Activated CD4-positive, alpha-beta T cell treated with anti-CD3 and anti-CD28 coated beads, Interleukin-2, amount 10 ng/mL, durations not matched to agents 24 days and 14 days (primary cell): Measurements from ENCODE around the gene TEK. TPM values are rescaled to one million over a fixed set of nuclear protein-coding genes. Genes with fewer than 3 reads are reported as not detected.
"Not testable (repeated sequence)": the region's sequence is repeated elsewhere in the genome, so short reads cannot be mapped to it uniquely, and the experiment has no call there.

Experiments used
- DNase-seq: peaks from one replicate; pipeline ENCODE4 v3.0.0; 2022
- H3K27ac Mint-ChIP-seq: one replicate; pipeline ENCODE4 v1.8.0; 2022; ENCODE audit warnings: mild to moderate bottlenecking, mixed read lengths
- H3K27me3 Mint-ChIP-seq: one replicate; pipeline ENCODE4 v1.8.0; 2022; ENCODE audit warnings: mixed read lengths
- H3K36me3 Mint-ChIP-seq: one replicate; pipeline ENCODE4 v1.8.0; 2022; ENCODE audit warnings: low read depth, mild to moderate bottlenecking, mixed read lengths
- H3K4me1 Mint-ChIP-seq: one replicate; pipeline ENCODE4 v1.8.0; 2021; ENCODE audit warnings: mixed read lengths
- H3K4me3 Mint-ChIP-seq: one replicate; pipeline ENCODE4 v1.8.0; 2022; ENCODE audit warnings: mild to moderate bottlenecking, moderate library complexity, mixed read lengths
- H3K9me3 Mint-ChIP-seq: one replicate; pipeline ENCODE4 v1.8.0; 2021; ENCODE audit warnings: mixed read lengths
- intact Hi-C: fragments of 100-400 bp; cut with micrococcal nuclease; formaldehyde crosslinking; loops from one replicate; pipeline ENCODE4 v1.15.1; 2023
- total RNA-seq: library from RNA; stranded (reverse); gene quantifications from 2 replicates; pipeline ENCODE4 v1.2.3, GENCODE V29; 2022

TEK gene
- not detected in 2 replicates for total RNA-seq

- intact Hi-C loops, result no loop called here
- no peak within 1 kb of the TSS for H3K4me3 Mint-ChIP-seq
- no peak within 1 kb of the TSS for H3K27ac Mint-ChIP-seq
- H3K27me3 Mint-ChIP-seq, result peaks cover 3% of the 10 kb centered on the region
- no peaks in the 10 kb centered on the region for H3K4me1 Mint-ChIP-seq
- no peaks in the 10 kb centered on the region for H3K36me3 Mint-ChIP-seq
- no peak for DNase-seq
- H3K9me3 Mint-ChIP-seq, result no peaks in the 10 kb centered on the region
Observed at GRCh38 chr9:27108981-27109541, at the start of gene TEK. Gene TEK, plus strand, starts transcription at chr9:27109225. Its CDS starts 366 bp downstream, at chr9:27109591.

- intact Hi-C loops, result no loop called here
- Mint-ChIP-seq H3K4me1 (no peaks in the 10 kb centered on the region), H3K36me3 (no peaks in the 10 kb centered on the region), H3K4me3 (no peak overlapping the region), H3K9me3 (no peaks in the 10 kb centered on the region), H3K27ac (no peak overlapping the region), H3K27me3 (no peaks in the 10 kb centered on the region)
- DNase-seq, result no peak
Observed at GRCh38 chr9:27059412-27059811, 49.6 kb upstream of the TEK start.

GRCh38 chr9:27059907-27060306 is 49.1 kb upstream of the TEK start:
- intact Hi-C loops, result no loop called here
- Mint-ChIP-seq H3K27ac (no peak overlapping the region), H3K36me3 (no peaks in the 10 kb centered on the region), H3K4me1 (no peaks in the 10 kb centered on the region), H3K27me3 (no peaks in the 10 kb centered on the region), H3K4me3 (no peak overlapping the region), H3K9me3 (no peaks in the 10 kb centered on the region)
- DNase-seq, result no peak

- Mint-ChIP-seq H3K9me3 (no peaks in the 10 kb centered on the region), H3K4me1 (no peaks in the 10 kb centered on the region), H3K4me3 (no peak overlapping the region), H3K27me3 (no peaks in the 10 kb centered on the region), H3K36me3 (no peaks in the 10 kb centered on the region), H3K27ac (no peak overlapping the region)
- intact Hi-C loops, result no loop called here
- no peak for DNase-seq
Observed at GRCh38 chr9:27065288-27065687, 43.7 kb upstream of the TEK start.

DNA sequence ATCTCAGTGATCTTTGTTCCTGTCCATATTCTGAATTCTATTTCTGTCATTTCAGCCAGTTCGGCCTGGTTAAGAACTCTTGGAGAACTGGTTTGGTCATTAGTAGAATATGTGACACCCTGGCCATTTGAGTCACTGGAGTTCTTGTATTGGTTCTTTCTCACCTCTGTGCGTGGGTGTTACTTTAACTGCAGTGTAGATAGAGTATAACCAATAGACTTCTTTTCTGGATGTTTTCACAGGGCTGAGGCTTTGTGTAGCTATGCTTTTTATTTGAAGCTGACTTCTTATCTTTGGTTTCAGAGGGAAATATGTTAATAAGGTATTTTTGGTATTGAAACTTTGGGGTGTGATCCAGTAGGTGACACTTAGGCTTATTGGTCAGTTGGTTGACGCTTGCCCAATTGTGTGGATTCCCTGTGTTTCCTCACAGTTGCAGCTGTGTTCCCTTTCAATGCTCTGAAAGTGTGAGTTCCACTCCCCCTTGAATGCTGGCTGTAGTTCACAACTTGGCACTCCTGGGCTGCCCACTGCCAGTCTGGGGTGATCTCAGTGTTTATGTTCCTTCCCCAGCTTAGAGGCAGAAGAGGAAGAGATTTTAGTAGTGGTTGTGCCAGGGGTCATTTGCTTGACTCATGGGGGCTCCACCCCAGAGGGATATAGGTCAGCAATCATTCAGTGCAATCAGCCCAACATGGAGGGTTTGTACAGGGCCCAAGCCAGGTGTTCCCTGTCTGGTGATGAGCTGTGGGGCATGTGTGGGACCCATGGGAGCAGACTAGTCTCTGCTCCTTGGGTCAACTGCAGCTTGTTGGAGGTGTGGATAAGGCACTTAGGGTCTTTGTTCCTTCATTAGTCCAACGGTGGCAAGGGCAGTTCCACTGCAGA is 34.9 kb upstream of the TEK start:
- Mint-ChIP-seq H3K27me3 (no peaks in the 10 kb centered on the region), H3K27ac (no peak overlapping the region), H3K4me3 (no peak overlapping the region), H3K36me3 (no peaks in the 10 kb centered on the region), H3K4me1 (no peaks in the 10 kb centered on the region), H3K9me3 (peaks cover 3% of the 10 kb centered on the region)
- DNase-seq, result no peak
- intact Hi-C loops, result no loop called here

DNA sequence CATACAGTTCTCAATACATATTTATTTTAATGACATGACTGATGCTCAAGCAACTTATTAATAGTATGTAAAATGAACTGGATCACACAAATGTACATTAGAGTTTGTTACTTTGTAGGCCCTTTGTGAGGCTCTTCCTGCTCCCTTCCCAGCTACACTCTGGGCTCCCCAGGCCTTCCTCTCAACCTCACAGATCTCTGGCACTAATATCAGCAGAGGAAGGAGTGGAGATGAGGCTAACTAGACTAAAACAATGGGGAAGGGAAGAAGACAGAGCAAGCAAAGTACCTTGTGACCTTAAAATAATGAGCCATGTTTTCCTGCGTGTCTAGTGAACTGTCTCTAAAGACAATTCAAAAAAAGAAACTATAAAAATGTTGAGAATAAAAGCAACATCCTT is 30.3 kb upstream of the TEK start:
- Mint-ChIP-seq H3K27ac (no peak overlapping the region), H3K27me3 (no peaks in the 10 kb centered on the region), H3K4me1 (no peaks in the 10 kb centered on the region), H3K4me3 (no peak overlapping the region), H3K36me3 (no peaks in the 10 kb centered on the region), H3K9me3 (peaks cover 3% of the 10 kb centered on the region)
- no peak for DNase-seq
- intact Hi-C loops, result no loop called here

- H3K27me3 Mint-ChIP-seq, result no peaks in the 10 kb centered on the region
- H3K4me3 Mint-ChIP-seq, result no peak overlapping the region
- no peak overlapping the region for H3K27ac Mint-ChIP-seq
- no peaks in the 10 kb centered on the region for H3K36me3 Mint-ChIP-seq
- H3K4me1 Mint-ChIP-seq, result no peaks in the 10 kb centered on the region
- no peak for DNase-seq
- intact Hi-C loops, result no loop called here
- H3K9me3 Mint-ChIP-seq, result no peaks in the 10 kb centered on the region
Observed at GRCh38 chr9:27085456-27085855, 23.6 kb upstream of the TEK start.

GRCh38 chr9:27086818-27087680 is 22.0 kb upstream of the TEK start:
- DNase-seq, result no peak
- Mint-ChIP-seq H3K27me3 (no peaks in the 10 kb centered on the region), H3K36me3 (no peaks in the 10 kb centered on the region), H3K27ac (no peak overlapping the region), H3K4me1 (no peaks in the 10 kb centered on the region), H3K4me3 (no peak overlapping the region), H3K9me3 (no peaks in the 10 kb centered on the region)
- intact Hi-C loops, result no loop called here

GRCh38 chr9:27088981-27089380 is 20.0 kb upstream of the TEK start:
- Mint-ChIP-seq H3K9me3 (no peaks in the 10 kb centered on the region), H3K4me3 (no peak overlapping the region), H3K27ac (no peak overlapping the region), H3K4me1 (peaks cover 2% of the 10 kb centered on the region), H3K36me3 (no peaks in the 10 kb centered on the region), H3K27me3 (no peaks in the 10 kb centered on the region)
- intact Hi-C loops, result no loop called here
- no peak for DNase-seq

GRCh38 chr9:27089706-27090105 is 19.3 kb upstream of the TEK start:
- Mint-ChIP-seq H3K4me3 (no peak overlapping the region), H3K27me3 (peaks cover 4% of the 10 kb centered on the region), H3K27ac (no peak overlapping the region), H3K9me3 (no peaks in the 10 kb centered on the region), H3K4me1 (peaks cover 2% of the 10 kb centered on the region), H3K36me3 (no peaks in the 10 kb centered on the region)
- intact Hi-C loops, result loop anchor here (10.0 kb wide), 1 partner anchor 55 kb away; no protein-coding TSS in a partner anchor
- no peak for DNase-seq

- intact Hi-C loops, result loop anchor here (10.0 kb wide), 1 partner anchor 55 kb away; no protein-coding TSS in a partner anchor
- Mint-ChIP-seq H3K4me1 (peaks cover 2% of the 10 kb centered on the region), H3K9me3 (no peaks in the 10 kb centered on the region), H3K36me3 (no peaks in the 10 kb centered on the region), H3K27me3 (peaks cover 5% of the 10 kb centered on the region), H3K4me3 (no peak overlapping the region), H3K27ac (no peak overlapping the region)
- DNase-seq, result no peak
Observed at GRCh38 chr9:27090231-27090630, 18.8 kb upstream of the TEK start.

DNA sequence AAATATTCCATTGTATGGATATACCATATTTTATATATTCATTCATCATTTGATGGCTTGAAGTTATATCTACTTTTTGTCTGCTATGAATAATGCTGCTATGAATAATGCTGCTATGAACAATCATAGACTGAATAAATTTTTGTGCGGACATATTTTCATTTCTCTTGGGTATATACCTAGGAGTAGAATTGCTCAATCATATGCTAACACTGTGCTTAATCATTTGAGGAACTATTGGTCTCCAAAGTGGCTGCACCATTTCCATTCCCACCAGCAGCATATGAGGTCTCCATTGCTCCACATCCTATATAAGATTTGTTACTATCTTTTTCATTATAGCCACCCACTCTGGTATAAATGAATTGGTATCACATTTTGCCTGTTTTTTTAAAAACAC is 18.3 kb upstream of the TEK start:
- no peaks in the 10 kb centered on the region for H3K9me3 Mint-ChIP-seq
- H3K4me1 Mint-ChIP-seq, result peaks cover 2% of the 10 kb centered on the region
- H3K27ac Mint-ChIP-seq, result no peak overlapping the region
- H3K36me3 Mint-ChIP-seq, result no peaks in the 10 kb centered on the region
- intact Hi-C loops, result loop anchor here (10.0 kb wide), 1 partner anchor 56 kb away; no protein-coding TSS in a partner anchor
- DNase-seq, result no peak
- peaks cover 5% of the 10 kb centered on the region for H3K27me3 Mint-ChIP-seq
- H3K4me3 Mint-ChIP-seq, result no peak overlapping the region

GRCh38 chr9:27092496-27092895 is 16.5 kb upstream of the TEK start:
- intact Hi-C loops, result loop anchor here (10.0 kb wide), 1 partner anchor 58 kb away; no protein-coding TSS in a partner anchor
- H3K27ac Mint-ChIP-seq, H3K27me3 Mint-ChIP-seq, H3K4me1 Mint-ChIP-seq, H3K4me3 Mint-ChIP-seq, DNase-seq, H3K36me3 Mint-ChIP-seq, H3K9me3 Mint-ChIP-seq: not testable (repeated sequence)
